Measurements from ENCODE around the gene MSH6.
"Not testable (repeated sequence)": the region's sequence is repeated elsewhere in the genome, so short reads cannot be mapped to it uniquely, and the experiment has no call there.

Gene MSH6

GRCh38 chr2:47844162-47844561, 61.2 kb downstream of the MSH6 start:
- DNase-seq: no peak

DNA sequence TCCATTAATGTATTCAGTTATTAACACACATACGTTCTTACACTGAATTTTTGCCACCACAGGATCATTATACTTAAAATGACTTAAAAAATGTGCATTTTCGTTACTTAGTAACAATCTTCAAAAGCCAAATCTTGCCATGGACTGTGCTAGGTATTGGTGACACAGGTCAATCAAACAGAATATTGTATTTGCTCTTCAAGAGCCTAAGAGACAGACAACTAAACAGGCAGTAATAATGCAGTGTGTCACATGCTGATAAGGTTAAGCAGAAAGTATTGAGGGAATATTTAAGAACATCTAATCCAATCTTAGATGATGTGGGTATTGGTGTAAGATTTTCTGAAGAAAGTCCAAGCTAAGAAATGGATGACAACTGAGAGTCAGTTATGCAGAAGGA, 66.4 kb downstream of the MSH6 start:
- no peak for DNase-seq

GRCh38 chr2:47850198-47850597, 67.3 kb downstream of the MSH6 start:
- no peak for DNase-seq

DNA sequence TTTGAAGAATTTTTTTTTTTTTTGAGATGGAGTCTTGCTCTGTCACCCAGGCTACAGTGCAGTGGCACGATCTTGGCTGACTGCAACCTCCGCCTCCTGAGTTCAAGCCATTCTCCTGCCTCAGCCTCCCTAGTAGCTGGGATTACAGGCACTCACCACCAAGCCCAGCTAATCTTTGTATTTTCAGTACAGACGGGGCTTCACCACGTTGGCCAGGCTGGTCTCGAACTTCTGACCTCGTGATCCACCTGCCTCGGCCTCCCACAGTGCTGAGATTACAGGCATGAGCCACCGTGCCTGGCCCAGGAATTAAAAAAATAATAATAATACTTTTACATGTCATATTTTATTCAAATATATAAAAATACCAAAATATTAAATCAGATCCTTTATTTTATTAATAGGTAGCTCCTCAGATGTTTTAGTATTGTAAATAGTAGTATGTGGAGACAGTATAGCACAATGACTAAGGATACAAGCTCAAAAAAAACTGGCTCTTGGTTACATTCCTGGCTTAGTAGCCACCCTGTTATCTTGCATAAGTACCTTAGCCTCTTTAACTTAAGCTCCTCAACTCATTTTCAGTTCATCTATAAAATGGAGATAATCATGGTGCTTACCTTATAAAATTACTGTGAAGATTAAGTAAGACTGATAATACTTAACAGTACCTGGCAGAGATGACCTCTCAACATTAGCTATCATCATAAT, 70.3 kb downstream of the MSH6 start:
- not testable (repeated sequence) for DNase-seq
